Left ventricle myocardium inferior (tissue), 1 donor: ENCODE measurements around the gene KIFC3. TPM values are rescaled to one million over a fixed set of nuclear protein-coding genes. Genes with fewer than 3 reads are reported as not detected.
"Not testable (repeated sequence)": the region's sequence is repeated elsewhere in the genome, so short reads cannot be mapped to it uniquely, and the experiment has no call there.

ENCODE experiments used
- DNase-seq: peaks from one replicate; pipeline ENCODE4 v3.0.0-alpha.2; 2020
- H3K27ac ChIP-seq: fragments of 200-600 bp; replicated peaks from 2 replicates; pipeline ENCODE4 v1.8.0; 2021
- H3K27me3 ChIP-seq: fragments of 200-600 bp; 2 replicates; pipeline ENCODE4 v1.8.0; 2021; ENCODE audit warnings: low read depth
- H3K36me3 ChIP-seq: fragments of 200-600 bp; 2 replicates; pipeline ENCODE4 v1.8.0; 2021
- H3K4me1 ChIP-seq: fragments of 200-600 bp; 2 replicates; pipeline ENCODE4 v1.8.0; 2021
- H3K4me3 ChIP-seq: fragments of 200-600 bp; 2 replicates; pipeline ENCODE4 v1.8.0; 2021; ENCODE audit warnings: mild to moderate bottlenecking, moderate library complexity
- H3K9me3 ChIP-seq: fragments of 200-600 bp; replicated peaks from 2 replicates; pipeline ENCODE4 v1.8.0; 2021
- CTCF ChIP-seq: fragments of 200-600 bp; IDR thresholded peaks from 2 replicates; pipeline ENCODE4 v1.8.0; 2021; ENCODE audit warnings: antibody characterized with exemption, mild to moderate bottlenecking, borderline replicate concordance
- intact Hi-C: fragments of 100-400 bp; cut with micrococcal nuclease; formaldehyde crosslinking; loops from one replicate; pipeline ENCODE4 v1.11.0; 2022
- total RNA-seq: library from RNA; stranded (reverse); fragmentation: NEBNext Ultra II Directional; extraction: Animal tissue kit (Norgen Biotek cat#: 25700); gene quantifications from one replicate; pipeline ENCODE4 v1.2.1, GENCODE V29; 2021
- donor health status: DM: no; HTN: yes; CAD: no; lungs with severe emphysema.

KIFC3 gene
- total RNA-seq, 1 donor from 2014 or later: 63.5 TPM

GRCh38 chr16:57747091-57747490, 55.2 kb downstream of the KIFC3 start:
- no peaks in the 10 kb centered on the region for H3K9me3 ChIP-seq
- DNase-seq: no peak
- TF ChIP-seq CTCF: no peak
- H3K36me3 ChIP-seq: peaks cover 15% of the 10 kb centered on the region
- no peak overlapping the region for H3K27ac ChIP-seq
- intact Hi-C loops: no loop called here
- H3K27me3 ChIP-seq: no peaks in the 10 kb centered on the region
- H3K4me3 ChIP-seq: no peak overlapping the region
- peaks cover 6% of the 10 kb centered on the region for H3K4me1 ChIP-seq

- H3K9me3 ChIP-seq, DNase-seq, H3K27ac ChIP-seq, H3K4me3 ChIP-seq, H3K36me3 ChIP-seq, intact Hi-C loops, H3K27me3 ChIP-seq: not testable (repeated sequence)
- peaks cover 14% of the 10 kb centered on the region for H3K4me1 ChIP-seq
Measured at GRCh38 chr16:57746316-57746715, 56.0 kb downstream of the KIFC3 start.

GRCh38 chr16:57745768-57746167, 56.5 kb downstream of the KIFC3 start:
- no peak for TF ChIP-seq CTCF
- H3K36me3 ChIP-seq: peaks cover 2% of the 10 kb centered on the region

DNA sequence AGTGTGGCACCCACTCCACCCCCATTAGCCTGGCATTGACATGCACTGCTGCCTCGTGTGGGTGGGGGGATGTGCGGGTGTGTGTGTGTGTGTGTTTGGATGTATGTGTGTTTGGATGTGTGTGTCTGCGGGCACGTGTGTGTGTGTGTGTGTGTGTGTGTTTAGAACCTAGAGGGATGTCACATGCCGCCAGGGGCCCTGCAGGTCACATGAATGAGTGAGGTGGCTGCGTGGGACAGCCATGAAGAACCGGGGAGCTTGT, 57.7 kb downstream of the KIFC3 start:
- no peaks in the 10 kb centered on the region for H3K36me3 ChIP-seq
- no peak for DNase-seq

More at GRCh38 chr16:57745768-57746167, 56.5 kb downstream of the KIFC3 start:
- intact Hi-C loops: no loop called here
- H3K9me3 ChIP-seq: no peaks in the 10 kb centered on the region
- no peak overlapping the region for H3K27ac ChIP-seq
- peaks cover 14% of the 10 kb centered on the region for H3K4me1 ChIP-seq
- H3K4me3 ChIP-seq: no peak overlapping the region
- H3K27me3 ChIP-seq: no peaks in the 10 kb centered on the region
- DNase-seq: no peak

GRCh38 chr16:57743886-57744641, 58.2 kb downstream of the KIFC3 start:
- H3K9me3 ChIP-seq: no peaks in the 10 kb centered on the region
- no peak overlapping the region for H3K27ac ChIP-seq
- intact Hi-C loops: no loop called here
- no peak for TF ChIP-seq CTCF
- no peak overlapping the region for H3K4me3 ChIP-seq
- no peaks in the 10 kb centered on the region for H3K27me3 ChIP-seq
- no peak for DNase-seq
- no peaks in the 10 kb centered on the region for H3K36me3 ChIP-seq
- H3K4me1 ChIP-seq: peaks cover 14% of the 10 kb centered on the region

More for the DNA sequence above, 57.7 kb downstream of the KIFC3 start:
- no peak for TF ChIP-seq CTCF
- no peak overlapping the region for H3K4me3 ChIP-seq
- H3K9me3 ChIP-seq: no peaks in the 10 kb centered on the region
- H3K27ac ChIP-seq: no peak overlapping the region
- H3K27me3 ChIP-seq: no peaks in the 10 kb centered on the region
- intact Hi-C loops: no loop called here
- H3K4me1 ChIP-seq: peaks cover 14% of the 10 kb centered on the region

- no peaks in the 10 kb centered on the region for H3K9me3 ChIP-seq
- no peak overlapping the region for H3K4me3 ChIP-seq
- peaks cover 14% of the 10 kb centered on the region for H3K4me1 ChIP-seq
- H3K27ac ChIP-seq: no peak overlapping the region
- no peaks in the 10 kb centered on the region for H3K36me3 ChIP-seq
- intact Hi-C loops: no loop called here
- H3K27me3 ChIP-seq: no peaks in the 10 kb centered on the region
- DNase-seq: no peak
- TF ChIP-seq CTCF: no peak
Measured at GRCh38 chr16:57743458-57743857, 58.8 kb downstream of the KIFC3 start.
